ENCODE results near the gene CNTNAP5.

CNTNAP5 gene

DNA sequence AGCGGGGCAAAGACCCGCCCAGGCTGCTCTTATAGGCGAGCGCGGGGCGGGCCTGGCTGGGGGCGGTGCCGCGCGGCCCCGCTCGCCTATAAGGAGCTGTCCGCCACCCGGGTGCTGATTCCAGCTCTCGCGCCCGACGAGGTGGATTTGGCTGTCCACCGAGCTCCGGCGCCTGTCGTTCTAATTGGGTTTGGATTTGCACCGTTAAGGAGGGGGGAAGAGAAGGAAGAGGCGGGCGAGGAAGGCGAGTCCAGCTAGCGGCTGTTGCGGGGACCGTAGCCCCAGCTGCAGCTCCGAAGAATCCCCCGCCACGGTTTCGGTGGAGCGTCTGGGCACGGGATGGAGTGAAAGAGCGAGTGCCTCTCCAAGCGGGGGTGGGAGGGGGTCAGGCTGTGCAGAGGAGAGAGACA is at the start of gene CNTNAP5:
Gene CNTNAP5, plus strand, starts transcription at position 117 of the 410 bp plus-strand sequence. CDS start 364 bp downstream, outside the sequence.
- DNase-seq, result no peak

DNA sequence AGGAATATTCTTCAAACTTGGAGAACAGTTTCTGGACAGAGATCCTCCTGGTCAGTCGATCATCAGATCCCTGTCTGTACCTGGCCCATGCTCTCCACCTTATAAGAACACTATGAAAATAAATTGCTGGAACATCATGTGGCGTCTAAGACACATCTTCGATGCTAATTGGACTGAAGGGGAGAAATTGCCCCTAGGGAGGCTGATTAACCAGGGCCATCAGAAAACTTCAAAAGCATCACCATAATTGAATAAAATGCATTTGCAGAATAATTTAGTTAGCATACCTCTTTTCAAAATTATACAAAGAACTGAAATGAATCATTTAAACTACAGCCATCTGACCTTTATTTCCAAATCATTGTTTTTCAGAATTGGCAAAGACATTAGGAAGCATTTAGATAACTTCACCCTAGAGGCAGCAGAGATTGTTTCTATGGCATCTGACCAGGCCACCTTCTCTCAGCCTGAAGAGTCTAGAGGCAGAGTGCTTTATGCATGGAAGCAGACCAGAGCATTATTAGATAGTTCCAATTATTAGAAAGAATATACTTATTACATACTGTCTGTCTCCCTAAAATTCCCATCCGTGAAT is 48.9 kb upstream of the CNTNAP5 start:
- no peak for DNase-seq

DNA sequence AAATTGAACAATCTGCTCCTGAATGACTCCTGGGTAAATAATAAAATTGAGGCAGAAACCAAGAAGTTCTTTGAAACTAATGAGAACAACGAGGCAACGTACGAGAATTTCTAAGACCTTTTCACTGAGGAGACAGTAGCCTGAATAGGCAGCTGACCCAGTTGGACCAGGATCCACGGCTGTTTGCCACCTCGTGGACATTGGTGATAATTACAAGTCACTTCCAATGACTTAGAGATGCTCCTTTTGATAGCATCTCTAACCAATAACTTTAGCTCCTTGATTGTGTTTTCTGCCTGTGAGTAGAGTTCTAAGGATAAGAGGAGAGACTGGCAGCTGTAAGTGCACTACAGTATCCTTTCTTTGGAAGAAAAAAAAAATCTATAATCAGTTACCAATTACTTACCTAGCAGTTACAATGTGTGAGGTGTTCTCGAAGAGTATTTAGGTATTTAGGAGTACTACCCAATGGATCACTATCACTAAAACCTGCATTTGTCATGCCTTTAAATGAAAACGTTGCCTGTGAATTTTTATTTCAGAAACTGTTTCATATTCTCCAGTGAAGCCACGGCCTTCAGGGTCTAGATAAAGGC is 31.3 kb upstream of the CNTNAP5 start:
- peak; percentile 19 for DNase-seq

DNA sequence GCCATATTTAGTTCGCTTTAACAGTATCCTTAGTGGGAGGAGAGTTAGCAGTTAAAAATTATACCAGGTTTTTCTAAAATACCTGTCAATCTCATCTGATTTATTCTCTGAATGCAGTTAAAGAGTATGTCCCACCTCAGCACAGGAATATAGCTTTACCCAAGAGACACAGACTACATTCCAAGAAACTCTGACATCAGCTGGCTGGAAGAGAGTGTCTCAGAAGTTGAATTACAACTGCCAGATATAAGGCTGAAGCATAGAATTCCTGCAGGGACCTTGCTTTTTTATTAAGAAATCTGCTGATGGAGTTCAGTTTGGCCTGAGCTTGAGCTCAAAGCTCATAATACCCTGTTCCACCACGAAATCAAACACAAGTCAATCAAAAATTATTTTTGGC is 25.4 kb upstream of the CNTNAP5 start:
- no peak for DNase-seq

- DNase-seq, result no peak
These were observed 23.2 kb upstream of the CNTNAP5 start for GRCh38 chr2:124001696-124002430.

DNA sequence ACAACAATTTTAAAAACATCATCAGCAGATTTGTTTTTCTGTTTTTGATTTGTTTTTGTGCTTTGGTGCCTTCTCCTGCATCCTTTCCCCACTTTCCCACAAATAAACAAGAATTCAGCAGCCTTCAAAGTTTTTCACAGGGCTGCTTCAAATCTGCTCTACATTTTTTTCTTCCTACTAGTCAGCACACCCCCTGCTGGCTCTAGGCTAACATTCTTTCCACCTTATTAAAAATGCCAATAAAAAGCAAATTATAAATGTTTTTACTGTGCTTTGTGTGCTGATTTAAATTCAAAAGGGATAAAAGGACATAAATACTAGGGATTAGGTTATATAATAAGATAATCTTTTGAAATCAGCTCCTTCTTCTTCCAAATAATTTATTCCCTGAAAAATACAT is 6.2 kb upstream of the CNTNAP5 start:
- DNase-seq, result no peak

GRCh38 chr2:124024561-124025170 is 421 bp upstream of the CNTNAP5 start:
- no peak for DNase-seq

DNA sequence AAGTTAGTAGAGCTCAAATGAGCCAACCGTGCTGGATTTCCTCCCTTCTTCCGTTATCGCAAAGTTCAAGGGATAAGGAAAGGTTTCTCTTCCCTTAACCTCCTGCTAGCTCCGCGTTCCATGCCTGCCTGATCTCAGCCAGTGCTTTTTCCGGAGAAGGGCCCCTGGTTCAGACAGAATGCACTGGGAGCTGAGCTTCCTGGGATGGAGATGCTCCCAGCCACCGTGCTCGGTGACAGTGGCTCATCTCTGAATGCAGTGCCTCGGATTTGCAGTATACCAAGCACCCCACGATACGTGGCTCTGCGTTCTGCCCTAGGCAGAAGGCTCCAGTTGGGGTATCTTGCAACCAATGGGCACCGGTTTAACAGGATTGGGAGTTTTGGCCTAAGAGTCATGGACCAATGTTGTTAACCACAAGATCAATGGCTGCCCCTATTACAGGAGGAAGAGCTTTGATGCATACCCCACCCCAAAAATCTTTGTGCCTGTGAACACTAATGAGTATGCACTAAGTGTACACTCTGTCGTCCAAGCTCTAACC is 876 bp downstream of the CNTNAP5 start:
- DNase-seq, result no peak

DNA sequence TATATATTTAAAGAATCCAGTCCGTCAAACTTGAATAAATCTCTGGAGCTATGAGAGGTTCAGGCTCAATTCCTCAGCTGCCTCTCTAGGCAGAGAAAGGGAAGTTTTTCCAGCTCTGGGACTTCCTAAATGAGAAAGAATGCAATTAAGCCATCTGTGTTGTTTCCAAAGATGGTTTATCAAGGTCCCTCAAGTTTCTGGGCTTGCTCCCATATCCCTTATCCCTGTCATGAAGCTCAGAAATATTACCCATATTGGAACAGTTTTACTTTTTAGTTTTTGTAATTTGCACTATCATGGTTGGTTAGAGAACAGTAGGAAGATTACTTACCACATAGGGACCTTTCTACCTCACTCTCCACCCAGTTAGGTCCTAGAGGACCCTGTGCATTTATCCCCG is 1.4 kb downstream of the CNTNAP5 start:
- DNase-seq, result no peak

DNA sequence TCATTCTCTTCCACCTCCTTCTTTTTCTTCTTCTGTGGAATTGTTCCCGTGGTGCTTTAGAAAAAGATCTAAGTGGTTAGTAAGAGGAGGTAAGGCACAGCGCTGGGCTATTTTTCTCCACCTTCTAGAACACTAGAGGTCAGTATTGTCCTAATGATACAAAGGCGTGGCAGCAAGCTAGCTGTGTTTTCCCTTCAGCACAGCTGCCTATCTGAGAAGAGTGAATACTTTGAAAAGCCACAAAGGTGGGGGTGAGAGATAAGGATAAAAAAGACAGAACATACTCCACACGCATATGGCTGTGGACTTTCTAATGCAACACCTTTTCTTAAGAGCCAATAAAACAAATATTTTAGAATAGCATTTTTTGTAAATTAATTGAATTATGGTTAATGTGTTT is 2.1 kb downstream of the CNTNAP5 start:
- DNase-seq, result no peak

DNA sequence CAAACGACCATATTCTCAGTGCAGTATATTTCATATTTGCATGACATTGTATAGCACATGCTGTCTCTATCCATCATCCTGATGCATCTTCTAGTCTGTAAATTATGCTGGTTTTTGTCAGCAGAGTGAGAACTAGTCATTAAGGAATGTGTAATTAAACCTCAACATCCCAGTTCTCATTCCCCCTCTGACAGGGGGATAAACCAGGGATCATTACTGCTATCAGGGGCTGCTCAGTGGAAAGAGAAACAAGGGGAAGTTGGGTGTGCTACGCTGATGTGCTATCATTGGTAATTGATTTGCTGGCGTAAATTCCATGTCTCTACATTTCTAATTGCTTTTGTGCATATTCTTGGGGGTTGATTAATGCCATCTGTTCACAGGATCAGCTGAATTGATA is 7.7 kb downstream of the CNTNAP5 start:
- no peak for DNase-seq

DNA sequence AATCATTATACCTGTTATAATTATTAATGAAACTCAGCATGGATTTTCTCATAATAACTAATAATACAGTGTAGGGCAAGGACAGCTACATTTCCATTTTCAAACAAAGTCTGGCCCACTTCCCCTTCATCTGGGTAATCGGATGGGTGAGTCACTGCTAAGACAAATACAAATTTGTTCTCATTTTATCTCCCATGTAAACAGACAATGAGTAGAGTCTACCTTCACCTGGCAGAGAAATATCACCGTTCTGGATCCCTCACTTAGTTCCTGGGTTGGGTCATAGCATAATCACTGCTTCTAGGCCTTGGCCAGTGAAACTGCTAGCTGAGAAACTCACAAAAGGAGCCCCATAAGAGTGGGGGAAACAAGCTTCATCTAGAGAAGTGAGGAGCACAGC is 9.2 kb downstream of the CNTNAP5 start:
- DNase-seq, result no peak

DNA sequence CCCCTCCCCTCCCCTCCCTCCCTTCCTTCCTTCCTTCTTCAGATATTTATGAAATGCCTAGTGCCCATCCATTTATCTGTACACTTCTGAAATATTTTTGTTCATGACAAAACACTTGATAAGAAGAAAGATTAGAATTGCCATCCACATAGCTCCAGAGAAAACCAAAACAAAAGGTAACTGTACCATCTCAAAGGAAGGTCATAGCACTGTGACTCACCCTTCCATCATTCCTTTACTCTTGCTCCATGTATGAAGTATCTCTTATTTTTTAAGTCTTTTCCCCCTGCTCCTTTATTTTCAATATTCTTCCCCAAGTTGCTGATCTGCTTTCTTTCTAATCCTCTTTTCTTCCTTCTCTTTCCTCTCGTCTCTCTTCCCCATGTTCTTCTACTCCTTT is 9.9 kb downstream of the CNTNAP5 start:
- no peak for DNase-seq

- no peak for DNase-seq
These were observed 13.9 kb downstream of the CNTNAP5 start for GRCh38 chr2:124039032-124039431.

DNA sequence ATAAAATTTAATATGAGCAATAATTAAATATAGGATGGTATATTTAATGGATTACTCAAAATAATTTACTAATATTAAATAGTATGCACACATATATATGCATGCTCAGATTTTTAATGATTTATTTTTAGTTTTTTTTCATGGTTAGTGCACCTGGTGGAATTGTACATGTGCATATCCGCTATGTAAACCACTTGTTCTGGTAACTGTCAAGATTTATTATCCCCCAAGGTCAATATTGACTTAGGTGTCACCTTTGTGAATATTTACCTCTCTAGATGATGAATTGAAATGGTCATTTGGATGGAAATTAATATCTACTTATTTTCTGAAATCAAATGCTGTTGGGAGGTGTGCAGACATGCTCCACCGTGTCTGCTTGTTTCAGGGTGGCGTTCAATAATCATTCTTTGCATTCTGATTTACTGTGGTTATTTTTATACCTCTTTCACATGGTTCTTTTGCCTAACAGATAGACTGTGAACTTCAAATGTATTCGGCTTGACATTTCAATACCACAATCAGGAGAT is 14.7 kb downstream of the CNTNAP5 start:
- DNase-seq, result no peak

DNA sequence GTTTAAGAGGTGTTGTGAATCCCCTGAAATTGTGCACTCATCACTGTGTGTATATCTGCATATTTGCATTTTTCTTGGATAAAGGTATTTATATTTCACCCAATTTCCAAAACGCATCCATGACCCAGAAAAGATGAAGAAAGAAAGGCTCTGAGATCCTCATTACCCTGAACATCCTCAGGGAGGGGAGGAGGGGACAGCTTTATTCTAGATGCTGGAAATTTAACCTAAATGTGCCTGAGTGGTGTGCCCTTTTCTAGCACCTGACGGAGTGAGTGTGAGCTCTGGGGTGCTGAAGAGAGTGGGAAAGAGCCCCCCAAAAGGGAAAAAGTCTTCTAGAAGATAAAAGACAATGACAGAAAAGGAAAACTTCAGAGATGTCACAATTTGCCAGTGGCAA is 20.8 kb downstream of the CNTNAP5 start:
- no peak for DNase-seq

GRCh38 chr2:124046332-124046731 is 21.2 kb downstream of the CNTNAP5 start:
- DNase-seq, result no peak

DNA sequence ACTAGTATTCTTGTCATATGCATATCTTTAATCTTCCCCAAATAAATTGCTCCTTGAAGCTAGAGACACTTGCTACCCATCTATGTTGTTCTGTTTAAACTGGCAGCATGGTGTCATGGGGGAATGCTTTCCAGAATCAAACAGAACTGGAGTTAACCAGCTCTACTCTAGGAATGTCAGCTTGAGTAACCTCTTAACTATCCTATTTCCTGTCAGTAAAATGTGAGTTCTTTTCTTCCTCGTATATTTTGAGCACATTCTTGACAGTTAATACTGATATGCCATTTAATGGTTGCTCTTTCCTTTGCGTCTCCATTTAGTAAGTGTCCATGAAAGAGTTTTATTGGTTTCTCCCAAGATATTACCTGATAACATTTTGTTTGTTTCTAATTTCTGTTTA is 23.0 kb downstream of the CNTNAP5 start:
- no peak for DNase-seq

DNA sequence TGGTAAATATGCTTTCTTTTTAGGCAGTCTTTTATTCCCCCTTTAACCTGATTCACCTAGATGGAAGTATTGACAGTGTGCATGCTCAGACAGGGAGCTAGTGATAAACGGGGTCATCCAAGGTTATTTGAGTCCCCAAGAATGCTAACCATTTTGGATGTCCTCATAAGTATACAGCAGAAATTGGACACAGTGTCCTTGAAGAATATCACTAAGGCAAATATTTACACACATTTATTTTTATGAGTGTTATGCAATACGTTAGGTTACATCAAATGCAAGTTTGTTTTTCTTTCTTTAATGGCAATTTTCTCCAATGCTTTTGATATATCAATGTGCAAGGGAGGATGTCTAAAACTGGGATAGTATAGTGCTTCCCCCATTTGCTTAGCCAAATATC is 23.6 kb downstream of the CNTNAP5 start:
- no peak for DNase-seq

DNA sequence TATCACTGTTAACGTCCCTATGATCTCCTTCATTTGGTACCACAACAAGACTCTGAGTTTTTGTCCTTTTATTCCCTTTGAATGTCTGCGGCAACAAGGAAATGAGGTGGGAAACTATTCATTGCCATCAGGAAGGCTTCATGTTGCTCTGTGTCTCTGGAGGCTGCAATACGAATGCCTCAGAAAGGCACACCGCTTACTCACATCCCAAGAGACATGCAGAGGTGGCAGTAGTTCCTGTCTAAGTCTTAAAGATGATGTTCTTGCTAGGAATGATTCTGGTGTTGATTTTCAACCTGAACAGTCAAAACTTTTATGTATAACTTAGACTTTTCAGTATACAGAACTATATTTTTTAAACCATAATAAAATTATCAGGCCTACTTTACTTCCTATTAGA is 24.0 kb downstream of the CNTNAP5 start:
- DNase-seq, result no peak

GRCh38 chr2:124050833-124051497 is 25.9 kb downstream of the CNTNAP5 start:
- no peak for DNase-seq

- DNase-seq, result no peak
These were observed 28.7 kb downstream of the CNTNAP5 start for GRCh38 chr2:124053796-124054195.

DNA sequence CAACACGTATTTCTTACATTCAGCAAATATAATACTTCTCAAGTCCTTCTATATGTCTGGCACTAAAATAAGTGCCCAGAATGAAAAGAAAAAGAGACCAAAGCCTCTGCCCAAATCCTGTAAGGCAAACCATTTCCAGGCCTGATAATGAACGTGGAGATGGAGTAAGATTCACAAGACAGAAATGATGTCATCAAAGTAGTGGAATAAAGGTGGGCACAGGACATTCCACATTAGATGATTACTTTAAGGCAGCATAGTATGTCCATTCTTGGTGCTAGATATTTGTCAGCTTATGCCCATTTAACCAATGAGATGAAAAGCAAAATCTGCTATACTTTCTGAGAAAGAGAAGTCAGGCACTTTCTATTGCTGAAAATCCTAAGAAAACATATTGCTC is 38.5 kb downstream of the CNTNAP5 start:
- DNase-seq, result no peak

Measured in CD4-positive, alpha-beta T cell treated with Interleukin-15 for 1 hour (primary cell).